Measurements from ENCODE around the gene SNX1. TPM values are rescaled to one million over a fixed set of nuclear protein-coding genes. Genes with fewer than 3 reads are reported as not detected.

Gene SNX1
- total RNA-seq, 1 experiment from 2014 or later: 94.5 TPM

DNA sequence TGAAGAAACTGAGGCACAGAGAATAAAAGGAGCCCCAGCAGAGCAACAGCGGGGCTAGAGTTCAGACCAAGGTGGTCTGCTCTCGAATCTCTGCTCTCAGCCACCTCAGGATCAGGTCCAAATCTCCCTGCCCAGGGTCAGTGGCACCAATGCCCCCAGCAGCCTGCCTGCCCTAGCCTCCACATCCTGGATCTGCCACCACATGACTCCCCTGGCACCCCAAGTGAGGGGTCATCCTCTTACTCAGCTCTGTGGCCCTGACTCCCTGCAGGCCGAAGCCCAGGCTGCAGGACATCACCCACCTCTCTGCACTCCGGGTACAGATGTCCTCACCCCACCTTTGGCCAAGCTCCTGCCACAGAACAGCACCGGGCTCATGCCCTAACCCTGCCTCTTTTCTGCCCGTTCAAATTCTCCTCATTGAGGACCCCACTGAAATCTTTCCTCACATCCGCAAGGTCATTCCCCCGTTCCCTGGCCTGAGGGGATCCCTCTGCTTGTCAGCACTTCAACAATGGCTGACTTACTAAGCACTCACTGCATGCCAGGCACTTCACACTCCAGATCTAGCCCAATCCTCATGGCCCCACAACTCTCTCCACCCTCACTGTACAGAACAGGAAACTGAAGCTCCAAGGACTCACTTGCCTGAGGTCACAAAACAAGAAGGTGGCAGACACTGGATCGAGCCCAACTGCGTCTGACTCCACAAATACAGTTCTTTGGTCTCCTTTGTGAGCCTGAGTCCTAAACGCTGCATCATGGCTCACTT lies 62.8 kb downstream of the SNX1 start:
- Histone ChIP-seq H3K36me3 (ENCODE audit: insufficient read depth, low read length, poor library complexity, severe bottlenecking) (peaks cover 65% of the 10 kb centered on the region), H3K4me1 (ENCODE audit: insufficient read depth, low read length, poor library complexity, severe bottlenecking) (peaks cover 7% of the 10 kb centered on the region), H3K27ac (ENCODE audit: low read depth, low read length, poor library complexity, severe bottlenecking) (peak overlapping the region; percentile 47), H3K9me3 (ENCODE audit: low read depth, low read length, poor library complexity, severe bottlenecking) (no peaks in the 10 kb centered on the region), H3K4me3 (ENCODE audit: low read depth, low read length, poor library complexity, severe bottlenecking) (no peak overlapping the region), H3K27me3 (replicated peaks; ENCODE audit: insufficient read depth, low read depth, low read length, poor library complexity) (no peaks in the 10 kb centered on the region)
- TF ChIP-seq, protein P1, sequence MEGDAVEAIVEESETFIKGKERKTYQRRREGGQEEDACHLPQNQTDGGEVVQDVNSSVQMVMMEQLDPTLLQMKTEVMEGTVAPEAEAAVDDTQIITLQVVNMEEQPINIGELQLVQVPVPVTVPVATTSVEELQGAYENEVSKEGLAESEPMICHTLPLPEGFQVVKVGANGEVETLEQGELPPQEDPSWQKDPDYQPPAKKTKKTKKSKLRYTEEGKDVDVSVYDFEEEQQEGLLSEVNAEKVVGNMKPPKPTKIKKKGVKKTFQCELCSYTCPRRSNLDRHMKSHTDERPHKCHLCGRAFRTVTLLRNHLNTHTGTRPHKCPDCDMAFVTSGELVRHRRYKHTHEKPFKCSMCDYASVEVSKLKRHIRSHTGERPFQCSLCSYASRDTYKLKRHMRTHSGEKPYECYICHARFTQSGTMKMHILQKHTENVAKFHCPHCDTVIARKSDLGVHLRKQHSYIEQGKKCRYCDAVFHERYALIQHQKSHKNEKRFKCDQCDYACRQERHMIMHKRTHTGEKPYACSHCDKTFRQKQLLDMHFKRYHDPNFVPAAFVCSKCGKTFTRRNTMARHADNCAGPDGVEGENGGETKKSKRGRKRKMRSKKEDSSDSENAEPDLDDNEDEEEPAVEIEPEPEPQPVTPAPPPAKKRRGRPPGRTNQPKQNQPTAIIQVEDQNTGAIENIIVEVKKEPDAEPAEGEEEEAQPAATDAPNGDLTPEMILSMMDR (conservative IDR thresholded peaks at IDR 0.05; ENCODE audit: low read depth, low read length): no peak
- TF ChIP-seq EZH2 (IDR thresholded peaks at IDR 0.05; ENCODE audit: borderline replicate concordance, low read depth, low read length, poor library complexity, severe bottlenecking): no peak
- ChIA-PET CTCF (no interaction called here), POLR2A (ENCODE audit: low non-redundant PET) (no interaction called here)
- BruUV-seq (replicated peaks): no TSS peak
- DNase-seq (ENCODE audit: low spot score): no peak
- intact Hi-C loops (cut with micrococcal nuclease; ENCODE audit: unreplicated experiment): no loop called here

DNA sequence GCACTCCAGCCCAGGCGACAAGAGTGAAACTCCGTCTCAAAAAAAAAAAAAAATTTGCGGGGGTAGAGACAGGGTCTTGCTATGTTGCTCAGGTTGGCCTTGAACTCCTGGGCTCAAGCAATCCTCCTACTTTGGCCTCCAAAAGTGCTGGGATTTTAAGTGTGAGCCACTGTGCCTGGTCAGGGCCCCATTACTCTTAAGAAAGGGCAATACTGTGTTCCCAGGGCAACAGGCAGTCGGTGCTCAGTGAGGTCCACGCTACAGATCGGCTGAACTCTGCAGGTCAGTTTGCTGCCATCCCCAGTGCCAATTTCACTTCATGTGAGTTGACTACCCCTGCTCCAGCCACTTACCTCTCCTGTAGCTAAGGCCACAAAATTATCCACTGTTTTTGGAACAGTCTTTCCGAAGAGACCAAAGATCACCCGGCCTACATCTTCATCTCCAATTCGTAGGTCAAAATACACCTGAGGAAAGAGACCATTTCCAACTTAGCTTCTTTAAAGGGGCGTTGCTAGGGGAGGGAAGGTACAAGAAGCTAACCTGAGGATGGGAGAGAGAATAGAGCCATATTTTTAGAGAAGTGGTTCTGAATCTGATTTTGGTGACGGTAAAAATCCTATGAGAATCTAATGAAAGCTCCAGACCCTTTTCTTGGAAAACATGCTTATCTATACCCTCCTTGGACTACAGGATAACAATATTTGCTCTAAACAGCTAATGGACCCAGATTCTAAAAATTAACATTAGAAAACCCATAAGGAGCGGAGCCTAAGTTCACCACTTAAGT lies 66.1 kb downstream of the SNX1 start:
- Histone ChIP-seq H3K36me3 (ENCODE audit: insufficient read depth, low read length, poor library complexity, severe bottlenecking) (peaks cover 44% of the 10 kb centered on the region), H3K27ac (ENCODE audit: low read depth, low read length, poor library complexity, severe bottlenecking) (peak overlapping the region; percentile 79), H3K9me3 (ENCODE audit: low read depth, low read length, poor library complexity, severe bottlenecking) (no peaks in the 10 kb centered on the region), H3K4me3 (ENCODE audit: low read depth, low read length, poor library complexity, severe bottlenecking) (peak overlapping the region; percentile 77), H3K4me1 (ENCODE audit: insufficient read depth, low read length, poor library complexity, severe bottlenecking) (peaks cover 10% of the 10 kb centered on the region), H3K27me3 (replicated peaks; ENCODE audit: insufficient read depth, low read depth, low read length, poor library complexity) (no peaks in the 10 kb centered on the region)
- TF ChIP-seq EZH2 (IDR thresholded peaks at IDR 0.05; ENCODE audit: borderline replicate concordance, low read depth, low read length, poor library complexity, severe bottlenecking): no peak
- BruUV-seq (replicated peaks): TSS peak; percentile 78
- CTCF ChIA-PET: interaction anchor here (1.7 kb wide), 1 partner anchor 8 kb away, joined by 7 read pairs; no protein-coding TSS in a partner anchor
- POLR2A ChIA-PET (ENCODE audit: low non-redundant PET): interaction anchor here (0.6 kb wide), 1 partner anchor 30 kb away, joined by 3 read pairs; no protein-coding TSS in a partner anchor
- no peak for DNase-seq (ENCODE audit: low spot score)
- intact Hi-C loops (cut with micrococcal nuclease; ENCODE audit: unreplicated experiment): no loop called here

DNA sequence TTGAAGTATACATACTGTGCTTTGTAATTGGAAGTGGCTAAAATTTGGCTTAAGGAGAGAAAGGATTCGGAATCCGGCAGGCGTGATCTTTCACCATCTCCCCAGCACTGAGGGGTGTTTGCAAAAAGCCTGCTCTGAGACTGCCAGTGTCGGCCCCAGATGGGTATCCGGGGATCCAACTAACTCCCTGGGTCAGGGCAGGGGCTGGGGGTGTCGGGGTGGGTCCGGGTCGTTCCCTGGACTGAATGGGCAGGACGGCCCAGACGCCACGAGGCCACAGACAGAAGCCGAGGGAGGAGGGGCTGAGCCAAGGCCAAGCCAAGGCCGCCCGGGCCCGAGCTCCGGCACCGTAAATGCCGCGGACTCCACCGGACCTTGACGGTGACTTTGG lies 66.7 kb downstream of the SNX1 start:
- H3K27ac ChIP-seq (ENCODE audit: low read depth, low read length, poor library complexity, severe bottlenecking): peak overlapping the region; percentile 79
- intact Hi-C loops (cut with micrococcal nuclease; ENCODE audit: unreplicated experiment): no loop called here
- CTCF ChIA-PET: interaction anchor here (0.6 to 1.7 kb wide), 4 partner anchors 9 to 1350 kb away, joined by 4 to 7 read pairs (median 6); no protein-coding TSS in a partner anchor

More for the DNA sequence above, 66.7 kb downstream of the SNX1 start:
- Histone ChIP-seq H3K27me3 (replicated peaks; ENCODE audit: insufficient read depth, low read depth, low read length, poor library complexity) (no peaks in the 10 kb centered on the region), H3K36me3 (ENCODE audit: insufficient read depth, low read length, poor library complexity, severe bottlenecking) (peaks cover 38% of the 10 kb centered on the region), H3K9me3 (ENCODE audit: low read depth, low read length, poor library complexity, severe bottlenecking) (no peaks in the 10 kb centered on the region), H3K4me3 (ENCODE audit: low read depth, low read length, poor library complexity, severe bottlenecking) (peak overlapping the region; percentile 77), H3K4me1 (ENCODE audit: insufficient read depth, low read length, poor library complexity, severe bottlenecking) (peaks cover 10% of the 10 kb centered on the region)
- no peak for DNase-seq (ENCODE audit: low spot score)
- TF ChIP-seq EZH2 (IDR thresholded peaks at IDR 0.05; ENCODE audit: borderline replicate concordance, low read depth, low read length, poor library complexity, severe bottlenecking): no peak
- TF ChIP-seq, protein P1 (conservative IDR thresholded peaks at IDR 0.05; ENCODE audit: low read depth, low read length): no peak
- POLR2A ChIA-PET (ENCODE audit: low non-redundant PET): interaction anchor here (0.6 kb wide), 1 partner anchor 13 kb away, joined by 7 read pairs; no protein-coding TSS in a partner anchor
- BruUV-seq (replicated peaks): no TSS peak

Data from A673 (cell line).